GM18502 (cell line): ENCODE measurements around the gene FSIP1.

ENCODE experiments used
- ATAC-seq: cut with Tn5 transposase; IDR thresholded peaks from one replicate; pipeline ENCODE4 v1.9.1; 2021; ENCODE audit warnings: mild to moderate bottlenecking; ENCODE audit not compliant: unreplicated experiment, poor library complexity

FSIP1 gene

GRCh38 chr15:39692356-39693327, 90.0 kb downstream of the FSIP1 start:
- ATAC-seq = no peak

DNA sequence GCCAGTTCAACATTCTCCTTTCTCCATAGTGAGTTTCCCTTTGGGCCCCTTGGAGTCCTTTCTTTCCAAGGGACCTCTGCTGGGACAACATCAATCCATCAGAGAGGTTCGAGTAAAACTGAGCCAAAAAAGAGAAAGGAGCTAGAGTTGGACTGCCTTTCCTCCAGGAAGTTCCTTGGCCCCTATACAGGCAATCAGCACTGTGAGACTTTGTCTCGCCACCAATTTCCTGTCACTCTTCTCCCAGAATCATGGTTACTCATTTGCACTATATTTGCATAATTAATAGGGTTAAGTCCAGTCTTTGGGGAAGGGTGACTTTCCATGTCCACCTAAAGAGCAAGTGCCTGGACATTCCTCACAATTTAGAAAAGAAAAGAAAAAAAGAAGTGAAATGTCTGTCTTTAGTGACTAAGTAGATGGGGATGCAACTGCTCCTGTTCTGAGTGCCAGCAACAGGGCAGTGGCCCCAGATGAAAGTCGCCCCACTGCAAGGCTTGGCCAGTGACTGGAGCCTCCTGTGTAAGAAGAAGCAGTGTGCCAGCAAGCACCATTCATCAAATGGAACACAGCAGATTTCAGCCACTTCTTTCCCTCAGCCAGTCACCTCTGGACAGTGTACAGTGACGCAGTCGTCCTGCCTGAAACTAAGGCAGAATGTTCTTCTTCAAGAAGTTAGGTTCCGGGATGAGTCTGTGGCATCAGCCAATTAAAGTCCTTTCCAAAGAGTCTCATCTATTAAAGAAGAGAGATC, 91.6 kb downstream of the FSIP1 start:
- no peak for ATAC-seq

DNA sequence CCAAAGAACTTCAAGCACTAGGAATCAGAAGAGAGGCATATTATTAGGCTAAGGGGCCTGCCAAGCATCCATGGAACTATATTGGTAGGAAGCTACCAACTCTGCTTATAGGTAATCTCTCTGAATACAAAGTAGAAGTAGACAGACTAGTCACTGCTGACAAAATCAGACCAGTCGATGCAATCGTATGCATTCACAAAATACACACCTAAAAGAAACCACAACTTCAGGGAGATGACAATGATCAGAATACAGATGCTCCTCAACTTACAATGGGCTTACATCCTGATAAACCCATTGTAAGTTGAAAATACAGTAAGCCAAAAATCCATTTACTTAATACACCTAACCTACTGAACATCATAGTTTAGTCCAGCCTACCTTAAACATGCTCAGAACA, 94.7 kb downstream of the FSIP1 start:
- ATAC-seq = no peak

- ATAC-seq = no peak
These were observed 96.5 kb downstream of the FSIP1 start for GRCh38 chr15:39685999-39686613.

DNA sequence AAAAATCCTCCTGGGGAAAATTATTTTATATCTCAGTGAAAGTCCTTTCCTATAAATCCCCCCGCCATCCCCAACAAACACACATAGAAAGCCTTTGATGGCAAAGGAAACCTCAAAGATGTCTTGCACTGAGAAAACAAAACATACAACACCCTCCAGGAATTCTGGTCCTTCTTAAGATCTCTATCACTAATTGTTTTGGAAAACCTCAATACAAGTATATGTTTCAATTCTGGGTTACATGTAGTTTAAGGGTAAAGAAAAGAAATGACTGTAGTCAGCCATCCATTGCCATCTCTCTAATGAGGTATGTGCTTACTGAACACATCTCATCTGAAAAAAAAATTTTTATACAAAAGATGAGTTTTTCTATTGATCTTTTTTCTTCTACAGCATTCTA, 97.3 kb downstream of the FSIP1 start:
- ATAC-seq = no peak

DNA sequence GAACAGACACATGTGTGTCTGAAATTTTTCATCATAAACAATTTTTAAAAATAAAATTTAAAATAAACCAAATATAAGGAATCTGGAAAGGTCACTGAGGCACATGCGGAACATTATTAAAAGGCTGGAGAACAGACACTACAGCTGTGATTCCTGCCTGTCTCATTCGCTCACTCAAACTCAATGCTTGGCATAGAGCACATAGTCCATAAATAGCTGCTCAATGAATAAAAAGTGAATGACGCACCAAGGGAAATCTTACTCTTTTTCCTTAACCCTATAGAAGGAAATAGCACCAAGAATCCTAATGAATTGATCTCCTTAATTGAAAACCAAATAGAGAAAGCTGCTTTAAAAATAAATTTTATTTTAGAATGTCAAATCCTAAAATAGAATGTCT, 98.4 kb downstream of the FSIP1 start:
- no peak for ATAC-seq

DNA sequence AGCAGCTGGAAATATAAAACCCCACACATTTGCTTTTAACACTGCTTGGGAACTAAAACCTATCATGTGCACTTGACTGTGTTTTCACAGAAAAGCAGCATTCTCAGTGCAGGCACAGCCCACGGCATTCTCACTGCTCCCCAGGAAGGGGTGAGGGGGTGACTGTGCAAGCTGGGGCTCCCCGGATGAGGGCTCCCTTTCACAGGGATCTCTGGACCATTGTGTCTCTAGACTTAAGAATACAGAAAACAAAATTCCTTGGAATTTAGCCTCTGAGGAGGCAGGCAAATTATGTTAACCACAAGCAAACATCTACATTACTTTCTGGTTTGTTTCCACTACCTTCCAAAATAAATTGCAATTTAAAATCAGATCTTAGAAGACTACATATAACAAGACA, 100.3 kb downstream of the FSIP1 start:
- ATAC-seq = no peak

DNA sequence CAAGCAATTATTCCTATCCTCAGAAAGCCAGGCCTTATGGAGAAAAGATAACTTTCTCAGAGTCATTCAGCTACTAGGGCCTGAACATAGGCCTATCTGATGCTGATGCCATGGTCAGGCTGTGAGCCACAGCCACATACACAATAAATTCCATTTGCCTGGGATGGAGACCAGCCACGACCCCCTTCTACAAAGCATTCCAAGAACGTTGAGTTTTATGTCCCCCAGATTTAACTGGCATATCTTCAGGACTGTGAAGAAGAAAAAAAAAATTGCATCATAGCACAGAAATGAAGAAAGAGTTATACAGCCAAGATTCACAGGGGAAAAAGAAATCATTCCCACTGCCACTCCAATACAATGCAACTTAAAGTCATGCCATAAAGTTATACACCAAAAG, 101.8 kb downstream of the FSIP1 start:
- no peak for ATAC-seq

DNA sequence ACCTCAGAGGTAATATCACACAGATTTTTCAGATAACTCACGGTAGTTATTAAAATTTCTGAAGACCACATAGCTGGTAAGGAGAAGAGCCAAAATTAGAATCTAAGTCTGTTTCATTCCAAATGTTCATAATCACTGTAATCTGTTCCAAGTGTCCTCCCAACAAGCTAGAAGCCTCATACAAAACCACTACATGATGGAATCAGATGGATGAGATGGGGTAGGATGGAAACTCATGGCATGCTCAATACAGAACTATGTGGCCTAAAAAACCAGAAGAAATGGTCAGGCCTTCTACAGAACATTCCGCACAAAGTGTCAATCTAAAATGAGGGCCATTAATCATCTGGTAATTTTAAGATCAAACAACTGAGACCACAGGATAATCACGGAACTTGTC, 110.0 kb downstream of the FSIP1 start:
- no peak for ATAC-seq

GRCh38 chr15:39672184-39672583, 110.5 kb downstream of the FSIP1 start:
- ATAC-seq = no peak

- ATAC-seq = no peak
These were observed 112.0 kb downstream of the FSIP1 start for GRCh38 chr15:39670687-39671086.

DNA sequence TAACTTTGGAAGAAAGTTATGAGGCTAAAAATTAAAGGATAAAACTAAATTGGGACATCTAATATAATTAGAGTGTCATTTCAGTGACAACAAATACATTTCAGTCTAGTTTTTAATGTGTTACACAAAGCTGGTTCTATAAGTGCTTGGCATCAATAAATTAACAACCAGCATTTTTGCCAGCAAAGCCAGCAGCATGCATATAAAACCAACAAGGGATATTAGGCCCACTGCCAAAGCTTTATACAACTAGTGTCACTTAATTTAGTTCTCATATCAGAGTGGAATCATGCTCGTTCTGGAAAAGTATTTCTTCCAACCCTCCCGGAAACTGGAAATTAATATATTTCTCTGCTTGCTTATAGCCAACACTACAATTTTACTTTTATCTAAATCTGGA, 113.0 kb downstream of the FSIP1 start:
- ATAC-seq = no peak

GRCh38 chr15:39669241-39669640, 113.4 kb downstream of the FSIP1 start:
- no peak for ATAC-seq

DNA sequence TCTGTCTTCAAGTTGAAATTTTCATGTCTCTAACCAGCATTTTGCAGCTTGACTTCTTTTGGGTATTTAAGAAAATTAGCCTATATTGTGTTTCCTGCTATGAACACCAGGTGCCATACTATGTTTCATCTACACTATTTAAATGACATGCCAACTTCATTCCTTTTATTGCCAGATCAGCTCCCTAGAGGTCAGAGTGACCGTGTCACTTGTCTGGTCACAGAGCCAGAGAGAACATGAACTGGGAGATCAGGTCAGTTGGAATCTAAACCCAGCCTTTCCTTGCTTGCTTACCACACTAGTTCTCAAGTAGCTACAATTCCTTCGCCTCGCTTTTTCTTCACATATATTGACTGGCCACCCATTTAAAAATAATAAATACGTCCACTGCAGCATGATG, 114.2 kb downstream of the FSIP1 start:
- ATAC-seq = no peak

DNA sequence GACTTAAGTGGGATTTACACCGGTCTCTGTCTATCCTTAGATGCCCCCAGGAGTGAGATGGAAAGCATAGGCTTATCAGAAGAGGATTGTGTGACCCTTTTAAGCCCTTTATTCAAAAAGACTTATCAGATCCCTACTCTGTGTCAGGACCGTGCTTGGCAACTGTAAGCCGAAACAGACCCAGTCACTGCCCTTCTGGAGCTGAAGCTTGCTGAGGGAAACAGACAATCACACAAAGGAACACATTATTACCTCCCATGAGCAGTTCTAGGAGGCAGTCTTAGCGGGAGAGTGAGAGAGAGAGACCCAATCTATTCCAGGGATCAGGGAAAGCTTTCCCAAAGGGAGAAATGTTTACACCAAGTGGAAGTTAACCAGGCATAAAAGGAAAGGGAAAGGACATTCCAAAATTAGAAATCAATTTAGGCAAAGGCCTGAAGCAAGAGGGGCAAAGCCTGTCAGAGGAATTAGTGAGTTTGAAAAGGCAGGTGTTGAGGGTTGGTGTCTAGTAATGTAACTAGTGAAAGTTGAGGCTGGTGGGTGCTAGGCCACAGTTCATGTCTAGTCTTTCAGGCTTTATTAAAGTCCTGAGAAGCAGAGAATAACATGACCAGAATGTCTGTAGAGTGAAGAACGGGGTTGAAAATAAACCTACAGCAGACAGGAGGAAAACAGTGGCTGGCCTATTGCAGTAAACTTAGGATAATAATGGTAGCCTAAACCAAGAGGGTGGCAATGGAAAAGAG, 115.1 kb downstream of the FSIP1 start:
- no peak for ATAC-seq

- no peak for ATAC-seq
These were observed 116.0 kb downstream of the FSIP1 start for GRCh38 chr15:39666677-39667076.

GRCh38 chr15:39665629-39666250, 116.9 kb downstream of the FSIP1 start:
- ATAC-seq = no peak

DNA sequence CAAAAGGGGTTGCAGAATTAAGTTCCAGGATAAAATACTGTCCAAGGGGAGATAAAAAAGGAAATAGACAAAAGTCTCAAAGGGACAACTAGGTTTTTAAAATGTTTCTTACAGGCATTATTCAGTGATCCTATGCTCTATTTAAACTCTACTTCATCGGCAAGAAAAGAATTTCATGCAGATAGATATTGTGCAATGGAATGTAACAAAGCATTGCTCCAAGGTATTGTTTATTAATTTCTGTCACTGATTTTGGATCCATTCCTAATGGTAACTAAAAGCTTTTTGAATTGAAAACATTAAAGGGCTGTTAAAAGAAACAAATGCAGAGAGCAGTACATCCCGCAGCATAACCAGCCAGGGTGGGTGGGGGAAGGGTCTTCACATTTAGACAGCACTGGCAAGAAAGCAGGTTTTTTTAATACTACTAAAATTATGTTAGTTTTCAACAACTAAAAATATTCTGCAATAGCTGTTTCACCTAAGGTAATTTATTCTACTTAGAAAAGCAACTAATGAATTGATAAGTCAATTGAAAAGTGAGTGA, 118.9 kb downstream of the FSIP1 start:
- no peak for ATAC-seq

DNA sequence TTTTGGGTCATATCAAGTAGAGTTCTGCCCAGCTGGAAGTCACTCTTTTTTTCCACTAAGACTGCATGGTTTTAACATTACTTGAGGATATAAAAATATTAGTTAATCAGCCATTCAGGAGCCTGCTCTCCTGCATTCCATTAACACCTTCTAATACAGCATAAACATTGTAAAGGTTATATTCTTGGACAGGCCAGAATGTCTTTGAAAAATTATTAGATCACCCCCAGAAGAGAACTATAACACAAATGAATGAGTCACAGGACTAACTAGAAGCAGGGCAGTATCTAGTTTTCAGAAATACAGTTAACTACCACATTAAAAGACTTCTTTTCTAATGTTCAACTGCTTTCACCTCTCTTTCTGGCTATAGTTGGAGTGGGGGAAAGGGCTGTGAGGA, 120.9 kb downstream of the FSIP1 start:
- no peak for ATAC-seq

DNA sequence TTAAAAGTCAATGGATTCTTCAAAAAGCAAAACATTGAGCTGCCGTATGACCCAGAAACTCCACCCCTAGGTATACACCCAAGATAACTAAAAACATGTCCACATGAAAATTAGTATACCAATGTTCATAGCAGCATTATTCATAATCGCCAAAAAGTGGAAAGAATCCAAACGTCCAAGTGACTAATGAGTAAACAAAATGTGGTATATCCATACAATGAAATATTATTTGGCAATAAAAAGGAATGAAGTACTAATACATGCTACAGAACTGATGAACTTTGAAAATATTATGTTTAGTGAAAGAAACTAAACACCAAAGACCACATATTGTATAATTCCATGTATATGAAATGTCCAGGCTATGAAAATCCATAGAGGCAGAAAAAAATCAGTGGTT, 123.9 kb downstream of the FSIP1 start:
- no peak for ATAC-seq
